Measurements from ENCODE around the gene S100PBP. TPM values are rescaled to one million over a fixed set of nuclear protein-coding genes. Genes with fewer than 3 reads are reported as not detected.

S100PBP gene
- total RNA-seq, 4 donors from 2014 or later, result 25.4 to 46.9 (median 29.8) TPM

DNA sequence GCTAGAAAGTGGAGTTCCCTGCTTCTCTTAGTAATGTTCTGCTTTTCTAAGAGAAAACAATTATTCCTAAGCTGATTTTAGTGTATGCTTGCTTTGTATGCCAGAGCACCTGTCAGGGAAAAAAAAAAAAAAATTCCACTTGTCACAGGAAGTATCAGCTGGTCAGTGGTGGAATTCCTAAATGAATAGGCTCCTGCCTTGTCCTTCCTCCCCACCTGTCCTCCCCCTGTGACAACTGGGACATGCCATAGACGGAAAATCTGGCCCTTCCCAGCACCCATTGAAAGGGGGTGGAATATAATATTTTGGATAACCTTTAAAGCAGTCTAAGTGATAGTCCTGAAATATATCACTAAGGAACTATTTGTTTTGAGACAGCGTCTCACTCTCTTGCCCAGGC is 42.5 kb downstream of the S100PBP start:
- peaks cover 0 to 75% of the 10 kb centered on the region in 2 donors for H3K36me3 ChIP-seq
- H3K27ac ChIP-seq, result no peak overlapping the region
- H3K27me3 ChIP-seq, result no peaks in the 10 kb centered on the region
- no peak overlapping the region for H3K4me3 ChIP-seq
- H3K9me3 ChIP-seq, result no peaks in the 10 kb centered on the region
- TF ChIP-seq EP300 (IDR thresholded peaks at IDR 0.05), result no peak
- TF ChIP-seq POLR2AphosphoS5 (IDR thresholded peaks at IDR 0.05), result no peak
- no peak for TF ChIP-seq POLR2A (IDR thresholded peaks at IDR 0.05)
- TF ChIP-seq, protein P1, sequence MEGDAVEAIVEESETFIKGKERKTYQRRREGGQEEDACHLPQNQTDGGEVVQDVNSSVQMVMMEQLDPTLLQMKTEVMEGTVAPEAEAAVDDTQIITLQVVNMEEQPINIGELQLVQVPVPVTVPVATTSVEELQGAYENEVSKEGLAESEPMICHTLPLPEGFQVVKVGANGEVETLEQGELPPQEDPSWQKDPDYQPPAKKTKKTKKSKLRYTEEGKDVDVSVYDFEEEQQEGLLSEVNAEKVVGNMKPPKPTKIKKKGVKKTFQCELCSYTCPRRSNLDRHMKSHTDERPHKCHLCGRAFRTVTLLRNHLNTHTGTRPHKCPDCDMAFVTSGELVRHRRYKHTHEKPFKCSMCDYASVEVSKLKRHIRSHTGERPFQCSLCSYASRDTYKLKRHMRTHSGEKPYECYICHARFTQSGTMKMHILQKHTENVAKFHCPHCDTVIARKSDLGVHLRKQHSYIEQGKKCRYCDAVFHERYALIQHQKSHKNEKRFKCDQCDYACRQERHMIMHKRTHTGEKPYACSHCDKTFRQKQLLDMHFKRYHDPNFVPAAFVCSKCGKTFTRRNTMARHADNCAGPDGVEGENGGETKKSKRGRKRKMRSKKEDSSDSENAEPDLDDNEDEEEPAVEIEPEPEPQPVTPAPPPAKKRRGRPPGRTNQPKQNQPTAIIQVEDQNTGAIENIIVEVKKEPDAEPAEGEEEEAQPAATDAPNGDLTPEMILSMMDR (IDR thresholded peaks at IDR 0.05), result no peak
- no peak for ATAC-seq
- WGBS, 2 donors (ENCODE audit: low coverage in 1 of 2), result 63 to 92% methylated on average over 1 to 2 of the region's 2 CpGs
- H3K4me1 ChIP-seq, result peaks cover 4 to 38% (median 10%) of the 10 kb centered on the region in 3 donors

DNA sequence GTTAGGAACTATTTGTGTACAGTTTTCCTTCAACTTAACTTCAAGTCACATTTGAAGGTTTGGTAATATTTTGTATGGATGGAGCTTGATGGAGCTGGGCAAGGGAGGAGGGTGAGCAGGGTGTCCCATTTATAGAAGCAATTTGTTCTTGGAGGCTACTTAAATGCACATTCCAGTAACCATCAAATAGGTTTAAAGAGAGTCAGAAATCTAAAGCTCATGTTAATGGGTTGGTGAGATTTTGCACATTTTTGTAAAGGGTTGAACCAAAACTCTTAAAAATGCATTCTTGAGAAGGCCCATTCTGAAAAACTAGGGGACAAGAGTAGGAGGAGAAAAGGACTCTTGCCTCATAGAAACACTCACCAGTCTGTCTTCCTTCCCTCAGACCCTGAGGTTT is 43.1 kb downstream of the S100PBP start:
- TF ChIP-seq, protein P1 (IDR thresholded peaks at IDR 0.05), result no peak
- TF ChIP-seq POLR2AphosphoS5 (IDR thresholded peaks at IDR 0.05) (no peak), POLR2A (IDR thresholded peaks at IDR 0.05) (no peak), EP300 (IDR thresholded peaks at IDR 0.05) (no peak)
- ATAC-seq, result no peak

DNA sequence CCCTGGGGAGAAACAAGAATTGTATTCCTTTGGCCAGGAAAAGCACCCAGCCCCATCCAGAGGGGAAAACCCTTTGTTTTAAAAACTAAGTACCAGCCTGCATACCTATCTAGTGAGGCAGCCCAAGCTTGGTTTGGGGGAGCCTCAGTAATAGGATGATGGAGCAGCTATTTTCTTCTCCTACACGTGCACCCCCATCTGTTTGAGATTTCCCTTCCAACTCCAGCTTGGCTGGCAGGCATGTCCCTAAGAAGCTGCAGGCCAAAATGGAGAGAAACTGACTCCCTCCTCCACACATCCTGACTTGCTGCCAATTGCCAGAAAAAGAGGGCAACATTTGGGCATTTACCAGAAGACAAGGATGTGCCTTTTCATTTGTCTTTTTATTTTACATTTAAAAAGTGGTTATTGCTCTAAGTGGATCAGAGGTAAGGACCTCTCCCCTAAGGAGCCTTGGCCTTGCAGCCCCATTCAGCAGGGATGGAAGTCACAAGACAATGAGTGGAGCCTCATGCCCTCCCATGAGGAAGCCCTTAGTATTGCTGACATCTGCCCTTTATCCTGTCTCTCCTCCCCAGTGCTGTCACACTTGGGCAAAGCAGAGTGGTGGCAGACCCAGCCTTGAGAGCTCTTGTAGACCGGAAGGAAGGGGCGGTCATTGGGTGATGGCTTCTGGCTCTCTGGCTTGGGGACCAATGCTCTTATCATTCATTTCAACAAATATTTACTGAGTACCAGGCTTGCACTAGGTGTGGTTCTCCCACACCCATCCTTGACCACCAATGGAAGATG is 44.6 kb downstream of the S100PBP start:
- TF ChIP-seq, protein P1 (IDR thresholded peaks at IDR 0.05), result no peak
- TF ChIP-seq POLR2AphosphoS5 (IDR thresholded peaks at IDR 0.05) (no peak), POLR2A (IDR thresholded peaks at IDR 0.05) (no peak), EP300 (IDR thresholded peaks at IDR 0.05) (no peak)
- Histone ChIP-seq H3K27me3 (no peaks in the 10 kb centered on the region), H3K9me3 (no peaks in the 10 kb centered on the region), H3K4me1 (peaks cover 4 to 52% (median 10%) of the 10 kb centered on the region in 3 donors), H3K36me3 (peaks cover 0 to 54% of the 10 kb centered on the region in 2 donors), H3K27ac (no peak overlapping the region), H3K4me3 (no peak overlapping the region)
- no peak for ATAC-seq
- WGBS, 2 donors (ENCODE audit: low coverage in 1 of 2), result 64% methylated on average over 2 of the region's 3 CpGs; no CpG with 5 or more reads in 1 of the 2 donors

More for the DNA sequence above, 43.1 kb downstream of the S100PBP start:
- H3K4me3 ChIP-seq, result no peak overlapping the region
- peaks cover 0 to 70% of the 10 kb centered on the region in 2 donors for H3K36me3 ChIP-seq
- peaks cover 4 to 44% (median 10%) of the 10 kb centered on the region in 3 donors for H3K4me1 ChIP-seq
- H3K27ac ChIP-seq, result no peak overlapping the region
- H3K9me3 ChIP-seq, result no peaks in the 10 kb centered on the region
- no peaks in the 10 kb centered on the region for H3K27me3 ChIP-seq

DNA sequence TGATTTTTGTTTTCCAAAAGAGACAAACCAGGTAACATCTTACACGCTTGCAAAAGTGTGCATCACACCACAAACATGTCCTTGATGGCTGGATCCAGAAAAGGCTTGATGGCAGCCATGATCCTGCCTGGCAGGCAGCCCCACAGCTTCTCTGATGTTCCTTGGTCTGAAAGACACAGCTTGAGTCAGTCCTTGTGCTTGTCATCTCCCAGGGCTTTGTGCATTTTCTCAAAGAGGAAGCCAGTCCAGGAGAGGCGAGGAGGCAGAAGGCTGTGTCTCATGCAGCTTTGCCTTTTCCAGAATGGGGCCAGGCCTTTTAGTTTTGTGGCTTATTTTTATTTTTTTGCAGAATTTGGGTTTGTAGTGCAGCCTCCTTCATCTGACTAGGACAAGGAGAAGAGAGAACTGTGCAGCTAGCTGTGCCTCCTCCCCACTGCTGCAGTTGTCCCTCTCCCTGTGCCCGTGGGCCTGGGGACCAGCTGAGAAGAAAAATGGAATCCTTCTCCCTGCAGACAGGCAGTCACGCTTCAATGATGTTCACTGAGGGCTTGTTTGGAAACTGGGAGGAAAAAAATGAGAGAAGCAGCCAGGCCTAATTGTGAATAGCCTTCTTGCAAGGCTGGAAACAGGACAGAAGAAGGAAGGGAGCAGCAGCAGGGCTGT is 45.9 kb downstream of the S100PBP start:
- Histone ChIP-seq H3K4me1 (peaks cover 4 to 52% (median 10%) of the 10 kb centered on the region in 3 donors), H3K9me3 (no peaks in the 10 kb centered on the region), H3K27ac (no peak overlapping the region), H3K36me3 (peaks cover 0 to 53% of the 10 kb centered on the region in 2 donors), H3K4me3 (no peak overlapping the region), H3K27me3 (no peaks in the 10 kb centered on the region)
- no peak for ATAC-seq
- WGBS, 2 donors (ENCODE audit: low coverage in 1 of 2), result 75 to 84% methylated on average over 2 to 3 of the region's 4 CpGs
- TF ChIP-seq POLR2AphosphoS5 (IDR thresholded peaks at IDR 0.05), result no peak

DNA sequence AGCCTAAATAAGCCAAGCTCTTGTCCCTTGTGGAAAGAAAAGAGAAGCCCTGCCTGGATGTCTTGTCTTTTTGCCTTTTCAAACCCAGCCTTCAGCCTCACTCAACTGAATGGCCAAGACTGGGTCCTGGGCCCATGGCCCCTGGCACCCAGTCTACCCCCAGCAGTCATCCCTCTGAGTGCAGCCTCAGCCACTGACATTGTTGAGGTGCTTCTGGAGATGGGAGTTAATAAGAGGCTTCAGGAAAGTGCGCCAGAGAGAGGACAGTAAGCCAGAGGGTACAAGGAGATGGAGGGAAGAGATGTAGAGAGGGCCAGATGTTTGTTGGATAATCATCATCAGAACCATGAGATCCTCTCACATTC is 46.4 kb downstream of the S100PBP start:
- Histone ChIP-seq H3K27me3 (no peaks in the 10 kb centered on the region), H3K9me3 (no peaks in the 10 kb centered on the region), H3K27ac (no peak overlapping the region), H3K36me3 (peaks cover 0 to 50% of the 10 kb centered on the region in 2 donors), H3K4me1 (peaks cover 4 to 52% (median 10%) of the 10 kb centered on the region in 3 donors), H3K4me3 (no peak overlapping the region)
- no peak for ATAC-seq
- no peak for TF ChIP-seq POLR2AphosphoS5 (IDR thresholded peaks at IDR 0.05)
- TF ChIP-seq, protein P1 (IDR thresholded peaks at IDR 0.05), result no peak
- TF ChIP-seq POLR2A (IDR thresholded peaks at IDR 0.05), result no peak
- TF ChIP-seq EP300 (IDR thresholded peaks at IDR 0.05), result no peak
- 100% methylated on average over 1 of the region's 1 CpG; no CpG with 5 or more reads in 1 of the 2 donors for WGBS, 2 donors (ENCODE audit: low coverage in 1 of 2)
